NCI-H2171 (cell line): ENCODE data around the gene LCE3D.
A peak's percentile ranks its signal among the peaks of the same experiment; 100 is the strongest.
"Not testable (repeated sequence)": the region's sequence is repeated elsewhere in the genome, so short reads cannot be mapped to it uniquely, and the experiment has no call there.

Source experiments
- DNase-seq: peaks from one replicate; lab custom pipeline; 2025; lab: John Stamatoyannopoulos, UW

Gene LCE3D, protein sequence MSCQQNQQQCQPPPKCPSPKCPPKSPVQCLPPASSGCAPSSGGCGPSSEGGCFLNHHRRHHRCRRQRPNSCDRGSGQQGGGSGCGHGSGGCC

DNA sequence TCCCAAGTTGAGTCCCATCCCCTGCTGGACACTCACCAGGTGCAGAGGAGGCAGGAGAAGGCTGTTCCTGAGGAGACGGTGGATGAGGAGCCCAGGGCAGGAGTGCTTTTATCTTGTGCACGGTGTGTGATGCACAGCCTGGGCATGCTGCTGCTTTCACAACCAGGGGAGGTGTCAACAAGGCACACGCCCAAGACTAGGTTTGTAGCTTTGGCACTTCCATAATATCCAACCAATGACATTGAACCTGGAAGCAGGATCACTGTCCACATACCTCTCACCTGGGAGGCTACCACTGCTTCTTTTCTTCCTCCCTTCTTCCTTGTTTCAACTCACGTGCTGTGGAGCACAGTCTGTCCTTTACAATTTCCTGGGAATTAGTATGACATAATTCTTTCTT is at the start of gene LCE3D:
LCE3D (minus strand) TSS at position 84 of the 400 bp plus-strand sequence. CDS start 580 bp downstream, outside the sequence.
- DNase-seq: no peak

DNA sequence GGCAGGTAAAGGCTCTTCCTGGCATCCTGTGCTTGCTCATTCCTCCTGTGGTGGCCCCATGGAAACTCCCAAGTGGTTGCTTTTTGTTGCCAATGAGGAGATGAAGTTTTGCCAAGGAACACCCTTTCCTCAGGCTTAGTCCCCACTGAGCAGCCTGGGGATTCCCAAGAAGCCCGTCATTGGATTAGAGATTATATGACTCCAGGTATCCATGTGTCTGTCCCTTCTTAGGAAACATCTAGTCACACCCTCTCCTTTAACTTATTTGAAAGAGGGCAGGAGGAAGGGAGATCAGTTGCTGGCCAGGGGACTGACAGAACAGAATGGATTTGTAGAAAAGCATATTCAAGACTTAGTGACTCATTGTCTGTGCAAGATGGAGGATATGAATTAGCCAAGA is 46.4 kb upstream of the LCE3D start:
- DNase-seq: no peak

DNA sequence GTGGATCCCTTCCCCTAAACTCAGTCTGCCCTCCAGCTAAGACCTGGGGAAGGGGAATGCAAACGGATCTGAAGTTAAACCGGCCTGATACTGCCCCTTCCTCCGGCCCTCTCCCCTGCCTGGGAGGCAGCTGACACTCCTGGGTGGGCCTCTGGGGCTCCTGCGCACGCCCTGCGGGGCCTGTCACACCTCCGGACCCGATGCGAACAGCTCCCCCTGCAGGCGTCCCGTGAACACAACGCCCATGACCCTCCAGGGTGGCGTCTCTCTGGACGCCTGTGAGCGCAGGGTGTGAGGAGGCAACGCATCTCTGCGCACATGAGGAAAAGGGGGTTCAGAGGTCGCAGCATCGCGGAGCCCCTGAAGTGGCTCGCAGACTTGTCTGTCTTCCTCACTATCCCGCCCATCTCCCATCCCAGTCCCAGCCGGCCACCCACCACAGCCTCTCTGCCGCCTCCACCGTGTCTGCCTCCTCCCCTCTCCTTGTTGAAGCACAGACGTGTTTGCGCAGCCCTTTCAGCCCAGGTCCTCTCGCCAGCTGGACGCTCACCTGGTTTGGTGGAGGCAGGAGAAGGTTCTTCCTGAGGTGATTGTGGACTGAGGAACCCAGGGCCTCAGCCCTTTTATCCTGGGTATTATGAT is 43.0 kb upstream of the LCE3D start:
- DNase-seq: no peak

DNA sequence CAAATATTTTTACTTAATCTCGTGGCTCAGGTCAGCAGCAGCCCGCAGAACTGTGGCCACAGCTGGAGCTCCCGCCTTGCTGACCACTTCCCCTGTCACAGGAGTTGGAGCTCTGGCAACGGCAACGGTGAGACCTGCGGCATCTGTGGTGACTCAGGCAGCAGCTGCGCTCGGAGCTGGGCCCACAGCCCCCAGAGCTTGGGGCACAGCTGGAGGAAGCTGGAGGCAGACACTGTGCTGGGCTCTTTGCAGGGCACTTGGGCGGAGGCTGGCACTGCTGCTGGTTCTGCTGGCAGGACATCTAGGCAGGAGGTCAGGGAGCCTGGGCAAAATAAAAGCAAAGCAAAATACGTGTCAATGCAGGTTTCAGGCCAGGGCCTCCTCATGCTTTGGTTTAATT is 42.5 kb upstream of the LCE3D start, which contains the start of gene LCE3A:
LCE3A (minus strand) TSS at position 301 of the 400 bp plus-strand sequence; CDS start at position 301, 0 bp downstream.
- no peak for DNase-seq

DNA sequence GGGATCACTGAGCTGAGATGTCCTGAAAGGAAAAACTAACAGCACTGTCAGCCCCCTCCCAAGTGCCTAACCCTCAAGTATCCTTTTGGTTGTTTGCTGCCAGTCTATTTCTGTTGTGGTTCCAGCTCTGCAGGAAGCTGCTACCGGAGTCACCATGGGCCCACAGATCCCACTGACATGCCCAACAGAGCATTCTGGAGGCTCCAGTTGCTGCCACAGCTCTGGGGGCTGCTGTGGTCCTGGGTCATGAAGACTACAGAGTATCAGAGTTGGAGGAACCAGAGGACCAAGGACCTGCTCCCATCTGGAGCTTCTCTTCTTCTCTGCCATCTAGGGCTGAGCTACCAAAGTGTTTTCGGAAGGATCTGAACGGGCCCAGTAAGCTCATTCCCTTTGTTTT is 41.7 kb upstream of the LCE3D start:
- no peak for DNase-seq

DNA sequence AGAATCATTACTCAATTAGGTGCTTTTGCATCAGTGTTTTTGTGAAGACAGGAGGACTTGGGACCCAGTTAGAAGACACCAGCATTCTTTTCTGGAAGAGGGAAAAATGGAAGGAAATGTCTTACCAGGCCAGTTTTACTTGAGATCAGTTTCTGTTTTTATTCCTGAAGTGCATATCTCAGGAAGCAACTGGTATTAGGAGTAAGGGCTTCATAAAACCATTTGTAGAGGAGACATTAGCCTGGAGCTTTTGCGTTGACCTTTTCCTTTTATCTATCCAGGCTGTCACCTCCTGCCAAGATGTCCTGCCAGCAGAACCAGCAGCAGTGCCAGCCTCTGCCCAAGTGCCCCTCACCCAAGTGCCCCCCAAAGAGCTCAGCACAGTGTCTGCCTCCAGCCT is 33.2 kb upstream of the LCE3D start, which contains the start of gene LCE3B:
LCE3B (plus strand) TSS at position 301 of the 400 bp plus-strand sequence; CDS start at position 301, 0 bp downstream.
- DNase-seq: no peak

DNA sequence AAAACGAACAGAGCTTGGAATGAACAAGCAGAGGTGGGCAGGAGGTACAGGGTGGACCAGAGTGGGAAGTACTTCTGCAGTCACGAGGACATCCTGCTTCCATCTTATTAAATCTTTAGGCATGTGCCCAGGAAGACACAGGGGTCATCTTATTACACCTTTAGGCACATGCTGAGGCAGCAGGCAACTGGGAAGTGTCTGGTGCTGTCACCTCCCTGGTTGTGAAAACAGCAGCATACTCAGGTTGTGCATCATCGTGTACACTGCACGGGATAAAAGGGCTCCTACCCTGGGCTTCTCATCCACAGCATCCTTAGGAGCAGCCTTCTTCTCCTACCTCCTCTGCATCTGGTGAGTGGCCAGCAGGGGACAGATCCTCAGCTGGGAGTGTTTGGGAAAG is 19.6 kb upstream of the LCE3D start, which contains the start of gene LCE3C:
LCE3C (plus strand) TSS at position 301 of the 400 bp plus-strand sequence. CDS start 498 bp downstream, outside the sequence.
- no peak for DNase-seq

DNA sequence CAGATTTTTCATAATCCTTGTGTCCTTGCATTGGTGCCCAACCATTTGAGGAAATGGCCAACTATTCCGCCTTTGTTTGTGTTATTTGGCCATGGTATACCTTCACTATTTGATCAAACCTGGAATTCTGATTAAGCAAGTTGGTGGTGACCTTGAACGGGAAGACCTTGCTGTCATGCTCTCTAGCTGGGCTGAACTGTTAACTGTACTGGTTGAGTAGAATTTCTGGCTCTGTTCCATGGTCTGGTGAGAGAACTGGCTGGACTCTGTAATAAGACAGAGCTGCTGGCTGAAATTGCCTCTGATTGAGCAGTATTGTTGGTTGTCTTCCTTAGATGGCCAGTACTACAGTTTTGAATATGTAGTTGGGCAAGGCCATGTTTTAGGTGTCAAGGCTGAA is 16.7 kb upstream of the LCE3D start:
- DNase-seq: no peak

DNA sequence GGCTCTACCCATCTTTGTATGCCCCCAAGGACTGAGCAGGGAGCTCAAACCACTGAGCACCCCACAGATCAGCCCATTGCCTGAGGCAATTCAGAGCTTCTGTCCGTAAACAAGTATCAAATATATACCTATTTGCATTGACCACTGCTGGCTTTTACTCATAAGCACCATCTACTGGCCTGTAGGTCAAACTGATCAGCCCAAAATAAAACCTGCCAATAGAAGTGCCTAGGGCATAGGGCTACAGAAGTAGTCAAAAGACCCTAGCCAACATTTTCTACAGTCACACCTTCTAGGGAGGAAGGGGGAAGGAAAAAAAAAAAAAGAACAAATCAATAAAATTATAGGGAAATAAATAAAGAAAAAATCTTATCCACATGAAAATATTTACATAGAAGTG is 5.3 kb upstream of the LCE3D start:
- DNase-seq: no peak

DNA sequence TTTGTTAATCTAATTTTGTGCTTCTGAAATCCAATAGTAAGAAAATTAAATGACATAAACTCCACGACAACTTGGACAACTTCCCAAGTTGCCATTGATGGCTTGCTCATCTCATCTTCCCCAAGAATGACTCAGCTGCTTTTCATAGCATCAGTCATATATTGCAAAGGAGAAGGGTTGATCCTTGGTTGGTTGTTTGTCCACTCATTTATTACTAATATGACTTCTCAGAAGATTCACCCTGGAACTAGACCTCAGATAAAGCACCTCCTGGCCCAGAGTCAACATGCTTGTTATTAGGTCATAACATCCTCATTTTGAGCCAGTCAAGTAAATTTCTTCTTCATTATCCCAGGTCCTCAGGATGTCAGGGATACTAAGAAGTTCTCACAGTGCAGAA is 2.3 kb upstream of the LCE3D start:
- no peak for DNase-seq

DNA sequence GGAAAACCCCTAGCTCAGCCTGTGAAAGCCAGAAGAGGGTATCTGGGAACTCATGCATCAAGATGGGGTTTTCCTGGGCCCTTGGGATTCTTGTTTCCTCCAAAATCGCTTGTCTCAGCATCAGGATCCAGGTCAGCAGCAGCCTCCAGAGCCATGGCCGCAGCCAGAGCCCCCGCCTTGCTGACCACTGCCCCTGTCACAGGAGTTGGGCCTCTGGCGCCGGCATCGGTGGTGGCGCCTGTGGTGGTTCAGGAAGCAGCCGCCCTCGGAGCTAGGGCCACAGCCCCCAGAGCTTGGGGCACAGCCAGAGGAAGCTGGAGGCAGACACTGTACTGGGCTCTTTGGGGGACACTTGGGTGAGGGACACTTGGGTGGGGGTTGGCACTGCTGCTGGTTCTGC is 790 bp downstream of the LCE3D start:
- DNase-seq: not testable (repeated sequence)

DNA sequence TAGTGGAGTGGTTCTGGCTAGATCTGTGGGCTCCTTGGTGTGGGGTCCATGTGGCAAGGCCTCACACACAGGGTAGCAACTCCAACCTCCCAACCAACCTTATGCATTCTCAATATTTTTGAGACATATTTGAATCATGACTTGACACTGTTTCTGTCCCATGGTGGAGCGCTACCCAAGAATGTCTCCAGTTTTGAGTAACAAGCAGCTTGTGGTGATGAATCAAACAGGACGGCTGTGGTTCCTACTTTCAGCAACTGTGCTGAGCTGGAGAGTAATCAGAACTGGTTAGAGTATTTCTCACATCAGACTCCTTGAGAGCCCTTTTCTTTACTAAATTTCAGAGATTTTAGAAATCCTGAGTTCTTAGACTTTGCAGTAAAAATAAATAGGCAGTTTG is 3.1 kb downstream of the LCE3D start:
- no peak for DNase-seq

DNA sequence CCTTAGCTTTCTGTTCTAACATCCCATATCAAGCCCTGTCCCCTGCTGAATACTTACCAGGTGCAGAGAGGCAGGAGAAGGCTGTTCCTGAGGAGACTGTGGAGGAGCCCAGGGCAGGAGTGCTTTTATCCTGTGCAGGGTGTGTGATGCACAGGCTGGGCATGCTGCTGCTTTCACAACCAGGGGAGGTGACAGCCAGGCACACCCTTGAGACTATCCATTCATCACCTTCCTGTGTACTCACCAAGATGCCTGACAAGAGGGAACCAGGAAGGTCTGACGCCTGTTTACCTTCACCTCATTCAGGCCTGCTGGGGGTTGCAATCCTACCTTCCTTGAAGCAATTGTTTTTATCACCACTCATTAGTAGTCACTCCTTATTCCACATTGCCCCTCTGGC is 13.6 kb downstream of the LCE3D start, which contains the start of gene LCE3E:
LCE3E (minus strand) TSS at position 100 of the 400 bp plus-strand sequence. CDS start 572 bp downstream, outside the sequence.
- DNase-seq: no peak

DNA sequence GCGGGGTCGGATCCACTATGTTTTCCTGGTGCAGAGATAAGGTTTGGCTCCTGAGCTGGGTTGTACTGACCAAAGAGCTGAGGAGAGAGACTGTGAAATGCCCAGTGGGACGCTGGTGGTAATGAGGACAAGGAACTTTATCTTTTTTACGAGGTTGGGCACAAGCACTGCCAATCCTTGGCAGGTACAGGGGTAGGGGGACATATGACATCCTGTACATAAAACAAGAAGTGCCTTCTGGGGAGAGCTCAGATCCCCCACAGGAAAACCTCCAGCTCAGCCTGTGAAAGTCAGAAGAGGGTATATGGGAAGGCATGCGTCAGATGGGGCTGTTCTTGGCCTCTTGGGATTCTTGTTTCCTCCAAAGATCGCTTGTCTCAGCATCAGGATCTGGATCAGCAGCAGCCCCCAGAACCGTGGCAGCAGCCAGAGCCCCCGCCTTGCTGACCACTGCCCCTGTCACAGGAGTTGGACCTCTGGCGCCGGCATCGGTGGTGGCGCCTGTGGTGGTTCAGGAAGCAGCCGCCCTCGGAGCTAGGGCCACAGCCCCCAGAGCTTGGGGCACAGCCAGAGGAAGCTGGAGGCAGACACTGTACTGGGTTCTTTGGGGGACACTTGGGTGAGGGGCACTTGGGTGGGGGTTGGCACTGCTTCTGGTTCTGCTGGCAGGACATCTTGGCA is 14.6 kb downstream of the LCE3D start:
- DNase-seq: no peak

DNA sequence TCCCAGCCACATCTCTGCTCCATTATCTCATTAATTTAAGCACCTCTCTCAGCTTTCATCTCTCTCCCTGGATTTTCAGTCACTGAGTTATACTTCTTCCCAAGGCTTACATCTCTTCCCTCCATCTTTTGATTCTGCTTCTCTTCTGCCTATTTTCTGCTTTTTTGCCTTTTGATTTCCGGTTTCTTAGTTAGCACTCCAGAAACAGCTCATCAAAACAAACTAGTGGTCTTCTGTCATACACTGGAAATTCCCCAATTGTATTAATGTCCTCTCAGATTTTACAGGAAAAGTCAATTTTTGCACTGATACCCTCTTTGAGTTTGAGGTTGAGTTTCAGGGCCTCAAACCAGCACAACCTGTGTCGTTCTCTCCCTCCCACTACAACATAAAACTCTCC is 15.2 kb downstream of the LCE3D start:
- DNase-seq: no peak

DNA sequence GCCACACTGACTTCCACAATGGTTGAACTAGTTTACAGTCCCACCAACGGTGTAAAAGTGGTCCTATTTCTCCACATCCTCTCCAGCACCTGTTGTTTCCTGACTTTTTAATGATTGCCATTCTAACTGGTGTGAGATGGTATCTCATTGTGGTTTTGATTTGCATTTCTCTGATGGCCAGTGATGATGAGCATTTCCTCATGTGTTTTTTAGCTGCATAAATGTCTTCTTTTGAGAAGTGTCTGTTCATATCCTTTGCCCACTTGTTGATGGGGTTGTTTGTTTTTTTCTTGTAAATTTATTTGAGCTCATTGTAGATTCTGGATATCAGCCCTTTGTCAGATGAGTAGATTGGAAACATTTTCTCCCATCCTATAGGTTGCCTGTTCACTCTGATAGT is 32.0 kb downstream of the LCE3D start:
- not testable (repeated sequence) for DNase-seq

DNA sequence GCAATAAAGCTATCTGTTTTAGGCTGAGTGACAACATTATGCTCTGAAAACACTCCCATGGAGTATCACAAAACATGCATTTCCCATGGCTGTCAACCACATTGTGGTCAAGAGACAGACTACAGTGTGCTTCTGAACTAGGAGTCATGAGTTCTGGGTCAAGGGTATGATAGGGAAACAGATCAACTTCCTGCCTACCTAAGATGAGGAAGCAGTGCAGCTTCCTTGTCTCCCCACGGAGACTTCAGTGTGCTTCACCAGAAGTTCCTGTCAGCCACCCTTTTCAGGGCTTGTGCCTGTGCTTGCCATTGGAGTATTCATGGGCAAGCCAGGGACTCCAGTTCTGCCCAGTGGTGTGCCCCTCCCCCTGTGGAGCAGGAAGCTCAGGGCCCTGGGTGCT is 33.6 kb downstream of the LCE3D start:
- no peak for DNase-seq

DNA sequence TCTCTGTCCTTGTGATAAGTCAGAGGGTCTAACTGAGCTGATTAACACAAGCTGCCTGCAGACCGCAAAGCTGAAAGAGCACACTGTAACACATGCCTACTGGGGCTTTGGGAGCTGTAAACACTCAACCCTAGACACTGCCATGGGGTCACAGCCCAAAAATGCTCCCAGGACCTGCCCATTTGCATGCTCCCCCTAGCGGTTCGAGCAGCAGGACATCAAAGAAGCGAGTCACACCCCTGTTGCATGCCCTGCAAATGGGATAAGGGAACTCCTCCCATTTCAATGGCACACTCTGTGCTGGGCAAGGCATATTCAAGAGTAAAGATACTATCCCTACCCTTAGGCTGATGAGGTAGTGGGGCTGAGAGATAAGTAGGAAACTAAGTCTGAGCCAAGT is 36.5 kb downstream of the LCE3D start:
- no peak for DNase-seq

DNA sequence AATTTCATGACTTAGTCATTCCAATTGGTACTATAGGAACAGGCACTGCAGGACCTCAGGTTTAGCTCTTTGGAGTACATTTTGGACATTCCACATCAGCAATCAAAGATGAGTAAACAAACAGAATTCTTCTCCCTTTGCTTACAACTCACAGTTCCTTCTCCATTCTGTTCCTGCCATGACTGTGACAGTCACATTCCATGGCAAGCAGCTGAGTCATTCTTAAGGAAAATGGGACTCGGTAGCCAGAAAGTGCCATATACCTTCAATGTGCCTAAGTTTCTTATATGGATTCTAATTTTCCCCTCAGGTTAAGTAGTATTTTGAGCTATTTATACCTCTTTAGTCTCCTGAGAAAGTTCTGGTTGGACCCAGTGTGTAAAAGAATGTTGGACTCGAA is 40.4 kb downstream of the LCE3D start:
- DNase-seq: no peak

DNA sequence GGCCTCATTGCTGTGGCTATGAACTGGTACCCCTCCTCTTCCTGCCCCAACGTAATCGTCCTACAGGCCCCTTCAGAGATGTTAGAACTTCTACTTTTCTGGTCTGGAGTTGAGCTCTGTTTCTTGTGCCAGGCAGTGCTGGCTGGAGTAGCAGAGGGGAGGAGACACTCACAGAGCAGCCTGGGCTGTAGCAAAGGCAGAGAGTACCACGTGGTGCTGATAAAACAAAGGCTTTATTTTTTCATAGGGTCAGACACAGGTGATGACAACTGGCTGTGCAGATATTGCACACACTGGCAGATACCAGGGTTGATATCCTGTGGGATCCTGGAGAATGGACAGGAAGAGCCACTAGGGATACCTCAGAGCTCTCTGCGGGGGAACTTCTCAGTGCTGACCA is 42.8 kb downstream of the LCE3D start:
- DNase-seq: no peak

DNA sequence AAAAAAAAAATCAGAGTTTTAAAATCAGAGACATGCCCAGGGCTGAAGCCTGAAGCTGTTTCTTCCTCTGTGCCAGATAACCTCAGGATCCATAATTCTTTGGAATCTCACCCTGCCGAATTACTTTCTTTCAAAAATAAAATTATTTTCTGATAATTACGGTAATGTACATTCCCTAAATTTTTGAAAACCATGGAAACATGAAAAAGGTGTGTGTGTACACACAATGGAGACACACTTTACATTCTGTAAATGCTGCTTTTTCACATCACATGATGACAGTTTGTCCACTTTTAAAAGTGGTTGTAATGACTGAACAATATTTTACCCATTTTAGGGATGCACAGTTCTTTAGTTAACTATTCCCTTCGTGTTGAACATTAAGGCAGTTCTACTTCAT is 44.5 kb downstream of the LCE3D start:
- no peak for DNase-seq

DNA sequence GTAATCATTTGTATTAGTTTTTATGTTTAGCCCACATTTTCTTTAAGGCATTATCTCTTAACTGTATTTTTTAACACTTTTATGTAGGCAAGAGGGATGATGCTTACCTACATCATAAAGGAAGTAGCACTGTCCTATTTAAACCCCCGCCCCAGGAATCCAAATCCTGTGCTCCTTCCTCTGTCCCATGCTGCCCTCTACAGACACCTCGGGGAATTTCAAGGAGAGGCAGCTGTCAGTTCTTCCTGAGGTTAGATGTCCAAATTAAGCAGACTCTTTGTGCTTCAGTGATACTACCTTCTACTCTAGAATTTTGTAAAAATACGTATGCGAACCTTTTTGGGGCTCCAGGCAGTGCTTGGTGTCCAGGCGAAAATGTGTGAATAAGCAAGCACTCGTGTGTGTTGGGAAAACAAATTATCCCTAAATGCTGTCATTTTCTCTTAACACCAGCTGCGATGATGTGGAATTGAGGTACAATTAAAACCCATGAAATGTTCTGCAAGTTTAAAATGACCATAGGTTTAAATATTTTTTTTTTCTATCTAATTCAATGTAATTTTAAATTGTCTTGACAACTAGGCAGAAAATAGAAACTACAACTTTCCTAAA is 46.9 kb downstream of the LCE3D start:
- peak; percentile 27 for DNase-seq
